Myocyte (in vitro differentiated cells): Measurements from ENCODE around the gene CLTA. TPM values are rescaled to one million over a fixed set of nuclear protein-coding genes. Genes with fewer than 3 reads are reported as not detected.

Experiments used
- DNase-seq: peaks from one replicate; pipeline ENCODE4 v3.0.0-alpha.2; 2012; ENCODE audit warnings: low read depth
- polyA plus RNA-seq: library from polyadenylated mRNA; unstranded; fragments of >200 nt; gene quantifications from one replicate; pipeline ENCODE4 v1.2.1, GENCODE V29; 2012; ENCODE audit warnings: missing spikeins
- total RNA-seq: library from RNA; depleted of rRNA; stranded (reverse); fragments of >200 nt; gene quantifications from 2 replicates; pipeline ENCODE4 v1.2.3, GENCODE V29; 2014

CLTA gene, protein sequence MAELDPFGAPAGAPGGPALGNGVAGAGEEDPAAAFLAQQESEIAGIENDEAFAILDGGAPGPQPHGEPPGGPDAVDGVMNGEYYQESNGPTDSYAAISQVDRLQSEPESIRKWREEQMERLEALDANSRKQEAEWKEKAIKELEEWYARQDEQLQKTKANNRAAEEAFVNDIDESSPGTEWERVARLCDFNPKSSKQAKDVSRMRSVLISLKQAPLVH
- 186 and 193 TPM in 2 replicates for total RNA-seq
- polyA plus RNA-seq, result 251 TPM

DNA sequence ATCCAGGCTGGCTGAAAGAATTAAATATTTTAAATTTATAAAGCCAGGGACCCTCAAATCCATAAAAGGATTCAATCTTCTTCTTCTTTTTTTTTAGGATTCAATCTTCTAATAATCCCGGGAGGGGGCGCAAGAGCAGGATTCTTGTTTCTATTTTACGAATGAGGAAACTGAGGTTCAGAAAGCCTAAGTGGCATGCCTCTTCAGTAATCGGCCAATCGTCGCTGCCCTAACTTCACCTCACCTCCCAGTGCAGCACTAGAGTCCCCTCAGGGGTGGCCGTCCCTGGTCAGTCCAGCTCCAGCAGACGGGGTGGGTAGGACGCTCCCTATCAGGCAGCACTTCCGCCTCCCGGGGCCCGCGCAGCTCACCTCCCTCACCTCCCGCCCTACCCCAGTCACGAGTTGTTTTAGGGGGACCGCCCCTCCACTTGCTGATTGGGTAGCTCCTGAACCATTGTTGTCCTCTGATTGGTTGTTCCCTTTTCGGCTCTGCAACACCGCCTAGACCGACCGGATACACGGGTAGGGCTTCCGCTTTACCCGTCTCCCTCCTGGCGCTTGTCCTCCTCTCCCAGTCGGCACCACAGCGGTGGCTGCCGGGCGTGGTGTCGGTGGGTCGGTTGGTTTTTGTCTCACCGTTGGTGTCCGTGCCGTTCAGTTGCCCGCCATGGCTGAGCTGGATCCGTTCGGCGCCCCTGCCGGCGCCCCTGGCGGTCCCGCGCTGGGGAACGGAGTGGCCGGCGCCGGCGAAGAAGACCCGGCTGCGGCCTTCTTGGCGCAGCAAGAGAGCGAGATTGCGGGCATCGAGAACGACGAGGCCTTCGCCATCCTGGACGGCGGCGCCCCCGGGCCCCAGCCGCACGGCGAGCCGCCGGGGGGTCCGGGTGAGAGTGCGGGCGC, at the start of gene CLTA:
Gene CLTA (plus strand): TSS at position 534 of the 902 bp plus-strand sequence. CDS start 136 bp downstream, at position 670.
- DNase-seq, result peak; percentile 100

- no peak for DNase-seq
Measured at GRCh38 chr9:36141288-36141687, 49.4 kb upstream of the CLTA start.

DNA sequence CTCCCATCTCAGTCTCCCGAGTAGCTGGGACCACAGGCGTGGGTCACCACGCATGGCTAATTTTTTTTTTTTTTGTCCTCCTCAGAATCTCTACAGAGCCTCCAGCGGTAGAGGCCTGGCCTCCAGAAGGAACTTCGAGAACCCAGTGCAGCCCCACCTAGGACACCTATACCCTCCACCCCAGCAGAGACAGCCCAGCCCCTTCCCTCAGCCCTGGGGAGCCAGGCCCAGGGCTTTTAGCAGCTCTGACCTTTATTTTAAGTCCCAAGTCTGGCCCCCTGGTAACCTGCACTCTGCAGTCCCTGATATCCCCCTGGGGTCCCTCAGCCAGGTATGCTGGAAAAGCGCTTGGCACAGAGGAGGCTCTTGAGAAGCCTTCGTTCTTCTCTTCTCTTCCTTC, 49.0 kb upstream of the CLTA start:
- no peak for DNase-seq

GRCh38 chr9:36142510-36143244, 48.0 kb upstream of the CLTA start:
- DNase-seq, result no peak

- DNase-seq, result no peak
Measured at GRCh38 chr9:36143245-36143641, 47.5 kb upstream of the CLTA start.

- no peak for DNase-seq
Measured at GRCh38 chr9:36144309-36145232, 46.1 kb upstream of the CLTA start.

DNA sequence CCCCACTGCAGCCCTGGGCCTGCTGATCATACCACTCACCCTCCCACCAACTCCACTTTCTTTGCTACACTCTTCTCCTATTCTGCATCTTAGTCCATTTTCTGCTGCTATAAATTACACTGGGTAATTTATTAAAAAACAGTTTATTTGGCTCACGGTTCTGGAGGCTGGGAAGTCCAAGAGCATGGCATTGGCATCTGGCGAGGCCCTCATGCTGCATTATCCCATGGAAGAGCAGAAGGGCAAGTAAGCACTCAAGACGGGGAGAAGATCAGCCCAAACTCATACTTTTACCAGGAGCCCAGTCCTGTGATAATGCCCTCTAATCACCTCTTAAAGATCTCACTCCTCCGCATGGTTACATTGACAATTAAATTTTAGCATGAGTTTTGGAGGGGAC, 44.8 kb upstream of the CLTA start:
- DNase-seq, result no peak

DNA sequence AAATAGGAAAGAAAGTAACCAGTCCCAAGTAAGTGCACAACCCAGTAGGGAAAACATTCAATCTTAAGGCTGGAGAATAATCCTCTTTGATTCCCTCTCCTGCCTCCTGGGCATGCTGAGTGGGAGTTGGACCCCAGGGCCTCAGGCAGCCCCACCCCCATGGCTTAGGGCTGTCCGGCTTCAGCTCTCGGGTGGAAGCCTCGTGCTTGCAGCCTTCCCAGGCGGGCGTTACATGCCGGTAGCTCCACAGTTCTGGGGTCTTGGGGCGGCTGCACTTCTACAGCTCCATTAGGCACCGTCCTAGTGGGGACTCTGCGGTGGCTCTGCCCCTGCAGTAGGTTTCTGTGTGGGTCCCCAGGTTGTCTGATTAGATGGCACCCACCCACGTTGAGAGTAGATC, 44.1 kb upstream of the CLTA start:
- no peak for DNase-seq

- no peak for DNase-seq
Measured at GRCh38 chr9:36147441-36148175, 43.1 kb upstream of the CLTA start.

- DNase-seq, result peak; percentile 99
Measured at GRCh38 chr9:36148311-36149051, 42.2 kb upstream of the CLTA start.

DNA sequence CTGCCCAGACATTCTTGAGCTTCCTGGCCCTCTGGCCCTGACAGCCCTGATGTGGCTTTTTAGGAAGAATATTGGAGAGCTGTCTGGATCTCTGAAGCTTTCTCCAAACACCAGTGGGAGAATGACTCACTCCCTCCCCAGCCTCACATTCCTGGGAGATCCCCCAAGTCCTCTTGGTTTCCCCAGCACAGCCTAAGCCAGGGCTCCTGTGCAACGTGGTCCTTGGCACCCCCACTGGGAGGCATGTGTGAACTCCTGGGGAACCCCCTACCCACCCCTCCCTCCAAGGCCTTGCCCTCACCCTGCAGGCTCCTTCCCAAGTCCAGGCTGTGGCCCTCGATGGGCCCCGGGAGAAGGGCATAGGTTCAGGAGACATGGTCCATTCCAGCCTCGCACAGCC, 41.5 kb upstream of the CLTA start:
- peak; percentile 62 for DNase-seq

GRCh38 chr9:36150574-36151315, 40.0 kb upstream of the CLTA start:
- no peak for DNase-seq

DNA sequence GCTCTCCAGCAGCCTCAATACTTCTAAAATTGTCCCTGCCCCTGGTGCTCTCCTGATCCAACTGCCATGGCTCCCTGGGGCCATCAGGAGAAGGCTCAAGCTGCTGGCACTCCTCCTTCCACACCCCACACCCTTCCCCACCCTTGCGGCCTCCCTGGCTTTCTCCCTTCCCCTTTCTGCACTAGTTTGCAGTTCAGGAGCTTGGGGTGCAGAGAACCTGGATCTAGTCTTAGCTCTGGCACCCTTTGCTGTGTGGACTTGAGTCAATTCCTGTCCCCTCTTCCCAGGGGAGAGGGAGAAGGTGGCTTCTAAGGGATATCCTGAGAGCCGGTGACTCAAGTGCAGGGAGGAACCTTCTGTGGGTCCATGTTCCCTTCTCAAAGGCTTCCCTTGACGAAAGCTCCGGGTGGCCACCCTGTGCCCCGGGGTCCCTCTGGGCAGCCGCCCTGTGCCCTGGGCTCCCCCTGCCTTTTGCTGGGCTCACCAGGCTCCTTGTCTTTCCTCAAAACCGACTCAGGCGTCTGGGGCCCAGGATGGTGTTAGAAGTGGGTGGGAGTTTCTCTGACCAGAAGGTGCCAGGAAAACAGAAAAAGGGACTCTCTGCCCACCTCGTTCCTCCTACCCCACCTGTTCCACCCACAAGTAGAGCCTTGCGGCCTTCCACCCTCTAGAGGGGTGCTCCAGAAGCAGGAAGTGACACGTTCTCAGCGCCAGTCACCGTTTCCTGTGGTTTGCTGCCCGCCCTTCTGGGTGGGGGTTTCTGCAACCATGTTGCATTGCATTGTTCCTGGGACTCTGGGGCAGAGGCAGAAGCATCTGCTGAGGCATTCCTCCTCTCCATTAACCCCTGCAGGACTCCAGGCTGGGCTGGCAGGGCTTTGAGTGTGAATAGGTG, 39.2 kb upstream of the CLTA start:
- DNase-seq, result peak; percentile 36

GRCh38 chr9:36152741-36153438, 37.8 kb upstream of the CLTA start:
- DNase-seq, result no peak

GRCh38 chr9:36153746-36154145, 37.0 kb upstream of the CLTA start:
- no peak for DNase-seq

DNA sequence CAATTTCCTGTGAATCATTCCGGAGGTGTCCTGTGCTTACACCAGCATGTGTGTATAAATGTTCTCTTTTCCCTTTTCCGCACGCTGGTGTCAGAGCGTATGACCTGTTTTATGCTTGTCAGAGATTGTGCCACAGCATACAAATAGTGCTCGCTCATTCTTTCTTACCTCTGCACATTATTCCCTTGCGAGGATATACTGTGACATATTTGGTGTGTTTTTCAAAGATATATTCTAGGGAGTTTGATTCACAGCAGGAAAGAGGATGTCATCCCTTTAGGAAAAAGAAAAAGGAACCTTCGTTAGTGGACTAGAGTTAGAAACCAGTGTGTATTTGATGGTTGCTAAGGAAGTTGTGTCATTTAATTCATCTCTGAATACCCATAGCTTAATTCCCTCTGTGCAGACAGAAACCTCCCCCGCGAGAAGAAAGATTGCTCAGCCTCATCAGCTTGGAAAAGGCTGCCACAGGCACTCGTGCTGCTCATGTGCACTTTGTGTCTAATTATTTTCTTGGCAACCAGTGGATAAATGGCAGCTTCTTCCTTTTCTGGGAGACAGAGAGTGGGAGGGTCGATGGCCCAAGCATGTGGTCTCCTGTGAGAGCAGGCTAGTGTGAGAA, 36.3 kb upstream of the CLTA start:
- DNase-seq, result peak; percentile 47
